DMS53 (cell line): ENCODE data around the gene NLGN3.

ENCODE experiments used
- DNase-seq: peaks from one replicate; lab custom pipeline; 2025; lab: John Stamatoyannopoulos, UW

The NLGN3 gene

DNA sequence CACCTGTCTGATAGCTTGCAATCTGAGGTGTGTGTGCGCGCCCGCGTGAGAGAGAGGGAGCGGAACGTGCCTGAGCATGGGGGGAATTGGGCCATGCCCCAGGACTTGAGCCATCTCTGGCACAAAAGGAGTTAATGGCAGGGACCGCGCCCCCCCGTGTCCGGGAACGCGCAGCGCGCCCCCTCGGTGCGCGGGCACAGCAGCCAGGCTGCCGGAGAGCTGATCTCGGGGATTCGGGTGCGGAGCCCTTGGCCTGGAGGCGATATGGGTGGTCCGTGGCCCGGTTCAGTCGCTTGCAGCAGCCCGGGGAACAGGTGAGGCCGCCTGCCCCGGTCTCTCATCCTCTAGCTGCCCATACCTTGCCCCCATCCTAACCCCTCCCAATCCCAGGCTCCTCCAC is at the start of gene NLGN3:
Gene NLGN3, plus strand, starts transcription at position 191 of the 400 bp plus-strand sequence. CDS start 2,909 bp downstream, outside the sequence.
- DNase-seq, result peak; percentile 17

DNA sequence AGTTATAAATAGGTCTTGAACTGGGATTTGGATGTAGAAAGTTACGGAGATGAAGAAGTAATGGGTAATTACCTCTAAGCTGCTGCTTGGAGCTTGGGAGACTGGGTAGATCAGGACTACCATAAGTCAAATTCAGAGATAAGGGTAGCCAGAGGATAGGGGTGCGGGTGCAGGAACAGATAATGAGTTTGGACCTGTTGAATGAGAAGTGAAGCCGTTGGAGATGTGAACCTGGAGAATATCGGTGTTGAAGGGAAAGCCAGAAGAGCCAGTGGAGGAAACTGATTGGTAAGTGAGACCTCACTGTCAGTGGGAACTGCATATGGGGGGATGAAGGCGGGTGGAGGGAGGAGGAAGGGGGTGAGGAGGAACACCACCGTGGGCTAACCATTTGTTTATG is 49.6 kb upstream of the NLGN3 start:
- DNase-seq, result peak; percentile 15

DNA sequence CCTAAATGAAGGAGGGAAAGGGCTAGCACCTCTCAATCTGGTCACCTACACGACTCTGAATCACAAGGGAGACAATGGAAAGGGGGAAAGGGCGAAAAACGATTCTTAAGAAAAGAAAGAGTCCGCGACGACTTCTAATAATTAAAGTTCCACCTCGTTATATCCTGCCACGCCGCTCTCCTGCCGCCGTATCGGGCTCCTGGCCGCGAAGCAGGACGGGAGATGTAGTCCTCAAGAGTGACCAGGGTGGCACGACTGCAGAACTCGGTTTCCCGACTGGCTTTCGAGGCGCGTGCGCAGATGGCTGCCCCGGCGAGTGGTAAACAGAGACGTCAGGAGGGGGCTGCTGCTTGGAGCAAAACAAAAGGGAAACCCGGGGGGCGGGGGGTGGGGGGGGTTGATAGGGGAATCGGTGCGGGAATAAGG is 49.1 kb upstream of the NLGN3 start, which contains the start of gene FOXO4:
Gene FOXO4, plus strand, starts transcription at position 297 of the 426 bp plus-strand sequence. CDS start 678 bp downstream, outside the sequence.
- peak; percentile 92 for DNase-seq

DNA sequence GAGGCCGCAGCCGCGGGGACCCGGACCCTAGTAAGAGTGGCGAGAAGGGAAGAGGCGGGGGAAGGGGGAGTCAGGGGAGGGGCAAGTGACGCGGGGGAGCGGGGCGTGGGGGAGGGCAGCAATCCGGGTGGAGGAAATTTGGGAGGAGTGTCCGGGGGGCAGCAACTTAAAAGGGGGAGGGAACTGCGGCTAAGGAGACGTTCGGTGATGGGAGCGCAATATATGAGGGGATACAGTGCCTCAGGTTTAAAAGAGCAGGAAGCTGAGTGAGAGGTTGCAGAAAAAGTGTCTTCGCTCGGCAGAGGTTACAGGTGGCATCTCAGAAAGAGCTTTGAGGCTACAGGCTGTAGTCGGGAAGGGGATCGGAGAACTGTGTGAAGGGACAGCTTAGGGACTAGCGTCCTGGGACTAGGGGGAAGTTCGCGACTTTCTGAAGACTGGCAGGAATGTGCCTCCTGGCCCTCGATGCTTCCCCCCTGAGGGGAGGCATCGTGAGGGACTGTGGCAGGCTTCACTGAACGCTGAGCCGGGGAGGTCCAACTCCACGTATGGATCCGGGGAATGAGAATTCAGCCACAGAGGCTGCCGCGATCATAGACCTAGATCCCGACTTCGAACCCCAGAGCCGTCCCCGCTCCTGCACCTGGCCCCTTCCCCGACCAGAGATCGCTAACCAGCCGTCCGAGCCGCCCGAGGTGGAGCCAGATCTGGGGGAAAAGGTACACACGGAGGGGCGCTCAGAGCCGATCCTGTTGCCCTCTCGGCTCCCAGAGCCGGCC is 48.5 kb upstream of the NLGN3 start:
- peak; percentile 64 for DNase-seq

DNA sequence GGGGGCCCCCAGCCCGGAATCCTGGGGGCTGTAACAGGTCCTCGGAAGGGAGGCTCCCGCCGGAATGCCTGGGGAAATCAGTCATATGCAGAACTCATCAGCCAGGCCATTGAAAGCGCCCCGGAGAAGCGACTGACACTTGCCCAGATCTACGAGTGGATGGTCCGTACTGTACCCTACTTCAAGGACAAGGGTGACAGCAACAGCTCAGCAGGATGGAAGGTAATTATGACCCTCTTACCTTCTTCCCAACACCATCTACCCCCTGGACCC is 47.9 kb upstream of the NLGN3 start:
- peak; percentile 48 for DNase-seq

DNA sequence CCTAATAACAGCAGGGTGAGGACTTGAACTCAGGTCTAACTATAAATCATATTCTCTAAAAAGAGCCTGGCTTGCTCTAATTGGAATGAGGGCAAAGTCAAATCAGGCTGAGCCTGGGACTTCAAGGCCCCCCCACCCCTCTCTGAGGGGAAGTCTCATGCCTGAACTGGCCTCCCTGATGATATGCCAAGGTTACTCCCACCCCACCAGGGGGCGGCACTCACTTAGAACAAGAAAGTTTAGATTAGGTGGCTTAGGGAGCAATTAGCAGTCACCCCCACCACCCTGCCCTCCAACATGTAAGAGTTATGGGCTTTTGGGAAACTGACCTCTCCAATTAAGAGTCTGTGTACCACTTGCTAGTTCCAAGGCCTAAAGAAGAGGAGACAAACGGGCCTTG is 46.3 kb upstream of the NLGN3 start:
- peak; percentile 69 for DNase-seq

DNA sequence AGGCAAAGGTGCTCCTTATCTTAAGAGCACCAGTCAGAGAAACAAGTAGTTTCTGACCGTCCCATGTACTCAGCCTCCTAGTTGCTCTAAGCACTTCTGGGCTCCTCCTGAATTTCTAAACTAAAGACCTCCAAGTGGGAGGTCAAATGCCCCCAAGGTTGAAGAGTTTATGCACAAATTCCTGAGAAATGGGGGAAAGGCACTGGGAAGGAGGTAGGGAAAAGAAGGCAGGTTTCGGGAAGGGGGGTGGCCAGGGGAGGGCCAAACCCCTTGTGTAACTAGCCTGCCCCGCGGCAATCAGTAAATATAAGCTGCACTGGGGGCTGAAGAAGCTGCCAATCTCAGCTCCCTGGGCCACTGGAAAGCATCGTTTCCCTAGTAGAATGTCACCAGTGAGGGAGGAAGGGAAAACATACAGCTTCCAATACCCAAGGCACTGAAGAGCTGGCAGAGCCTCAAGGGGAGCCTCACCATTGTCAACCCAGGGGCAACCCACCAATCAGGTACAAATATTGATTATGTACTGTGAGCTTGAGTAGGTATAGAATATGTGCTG is 45.6 kb upstream of the NLGN3 start:
- DNase-seq, result no peak

DNA sequence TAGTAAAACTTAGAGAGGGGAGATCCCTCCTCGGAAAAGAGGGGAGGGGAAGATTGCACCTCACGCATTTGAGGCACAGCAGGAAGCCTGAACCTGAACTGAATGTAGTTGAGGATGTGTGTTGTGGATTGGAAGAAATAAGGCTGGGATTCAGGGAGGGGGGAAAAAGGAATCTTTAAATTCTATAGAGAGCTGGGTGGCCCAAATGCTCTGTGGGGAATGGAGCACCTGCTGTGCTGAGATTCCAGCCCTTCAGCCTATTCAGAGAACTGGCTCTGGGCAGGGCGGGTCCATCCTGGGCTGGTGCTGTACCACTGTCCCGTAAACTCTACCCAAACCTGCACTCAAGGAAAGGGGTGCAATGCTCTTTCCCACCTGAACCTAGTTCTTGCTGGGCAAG is 44.9 kb upstream of the NLGN3 start:
- no peak for DNase-seq

DNA sequence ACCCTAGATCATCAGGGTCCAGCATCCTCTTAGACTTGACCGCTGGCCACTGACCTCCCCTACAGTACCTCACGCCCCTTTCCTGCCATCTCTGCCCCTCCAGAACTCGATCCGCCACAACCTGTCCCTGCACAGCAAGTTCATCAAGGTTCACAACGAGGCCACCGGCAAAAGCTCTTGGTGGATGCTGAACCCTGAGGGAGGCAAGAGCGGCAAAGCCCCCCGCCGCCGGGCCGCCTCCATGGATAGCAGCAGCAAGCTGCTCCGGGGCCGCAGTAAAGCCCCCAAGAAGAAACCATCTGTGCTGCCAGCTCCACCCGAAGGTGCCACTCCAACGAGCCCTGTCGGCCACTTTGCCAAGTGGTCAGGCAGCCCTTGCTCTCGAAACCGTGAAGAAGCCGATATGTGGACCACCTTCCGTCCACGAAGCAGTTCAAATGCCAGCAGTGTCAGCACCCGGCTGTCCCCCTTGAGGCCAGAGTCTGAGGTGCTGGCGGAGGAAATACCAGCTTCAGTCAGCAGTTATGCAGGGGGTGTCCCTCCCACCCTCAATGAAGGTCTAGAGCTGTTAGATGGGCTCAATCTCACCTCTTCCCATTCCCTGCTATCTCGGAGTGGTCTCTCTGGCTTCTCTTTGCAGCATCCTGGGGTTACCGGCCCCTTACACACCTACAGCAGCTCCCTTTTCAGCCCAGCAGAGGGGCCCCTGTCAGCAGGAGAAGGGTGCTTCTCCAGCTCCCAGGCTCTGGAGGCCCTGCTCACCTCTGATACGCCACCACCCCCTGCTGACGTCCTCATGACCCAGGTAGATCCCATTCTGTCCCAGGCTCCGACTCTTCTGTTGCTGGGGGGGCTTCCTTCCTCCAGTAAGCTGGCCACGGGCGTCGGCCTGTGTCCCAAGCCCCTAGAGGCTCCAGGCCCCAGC is 43.8 kb upstream of the NLGN3 start:
- no peak for DNase-seq

DNA sequence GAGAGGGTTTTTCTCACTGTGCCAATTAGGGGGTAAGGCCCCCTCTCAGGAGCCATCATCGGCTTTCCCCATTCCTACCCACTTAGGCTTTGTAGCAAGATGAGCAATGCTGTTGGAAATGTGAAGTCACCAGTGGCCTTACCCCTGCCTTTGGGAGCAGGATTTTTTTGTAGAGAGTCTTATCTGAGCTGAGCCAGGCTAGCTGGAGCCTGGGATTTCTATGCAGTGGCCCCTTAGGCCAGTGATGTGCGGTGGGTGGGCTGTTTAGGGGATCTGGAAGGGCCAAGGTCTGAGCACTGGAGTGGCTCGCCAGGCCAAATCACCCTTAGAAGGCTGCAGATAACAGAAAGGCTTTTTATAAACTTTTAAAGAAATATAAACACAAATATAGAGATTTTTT is 42.3 kb upstream of the NLGN3 start:
- DNase-seq, result no peak

DNA sequence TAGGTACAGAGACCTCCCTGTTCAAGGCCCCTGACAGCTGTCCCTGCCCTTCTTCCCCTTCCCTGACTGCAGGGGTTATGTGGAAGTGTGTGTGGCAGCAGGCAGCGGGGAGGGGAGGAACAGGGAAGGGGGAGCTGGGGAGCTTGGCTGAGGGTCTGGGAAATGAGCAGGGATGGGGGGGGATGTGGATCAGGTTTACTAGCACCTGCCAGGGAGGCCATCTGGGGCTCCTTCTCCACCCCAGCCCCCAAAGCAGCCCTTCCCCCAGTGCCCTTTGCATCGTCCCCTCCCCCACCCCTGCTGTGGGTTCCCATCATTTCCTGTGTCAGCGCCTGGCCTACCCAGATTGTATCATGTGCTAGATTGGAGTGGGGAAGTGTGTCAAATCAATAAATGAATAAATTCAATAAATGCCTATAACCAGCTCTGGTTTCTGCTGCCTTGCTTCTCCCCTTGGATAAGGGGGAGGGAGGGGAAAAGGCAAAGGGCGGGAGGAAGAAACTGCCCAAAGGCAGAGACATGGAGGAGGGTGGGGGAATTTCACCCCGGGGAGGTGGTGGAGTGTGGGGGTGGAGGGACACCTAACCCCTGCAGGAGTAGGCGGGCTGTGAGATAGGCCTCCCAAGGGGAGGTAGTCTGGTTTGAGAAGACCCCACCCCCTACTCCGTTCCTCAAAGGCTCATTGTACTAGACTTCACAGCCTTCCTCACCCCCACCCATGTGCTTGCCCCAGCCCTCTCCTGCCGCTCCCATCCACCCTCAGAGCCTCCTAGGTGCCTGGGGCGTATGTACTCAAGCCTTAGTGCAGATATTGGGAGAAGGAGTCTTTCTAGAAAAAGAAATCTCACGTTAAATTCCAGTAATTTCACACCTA is 41.3 kb upstream of the NLGN3 start:
- no peak for DNase-seq

DNA sequence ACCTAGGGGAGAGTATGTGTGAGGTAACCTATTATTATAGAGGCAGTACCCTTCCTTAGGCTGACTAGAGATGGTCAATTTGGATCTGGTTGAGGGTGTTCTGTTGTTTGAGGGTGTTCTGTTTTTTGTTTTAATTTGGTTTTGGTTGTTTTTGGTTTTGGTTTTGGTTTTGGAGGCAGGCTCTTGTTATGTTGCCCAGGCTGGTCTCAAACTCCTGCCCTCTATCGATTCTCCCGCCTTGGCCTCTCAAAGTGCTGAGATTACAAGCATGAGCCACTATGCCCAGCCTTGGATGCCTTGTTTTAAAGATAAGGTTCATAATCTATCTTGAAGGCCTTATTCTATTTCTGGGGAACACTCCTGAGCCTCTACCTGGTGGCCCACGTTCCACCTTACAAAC is 39.0 kb upstream of the NLGN3 start:
- DNase-seq, result no peak

DNA sequence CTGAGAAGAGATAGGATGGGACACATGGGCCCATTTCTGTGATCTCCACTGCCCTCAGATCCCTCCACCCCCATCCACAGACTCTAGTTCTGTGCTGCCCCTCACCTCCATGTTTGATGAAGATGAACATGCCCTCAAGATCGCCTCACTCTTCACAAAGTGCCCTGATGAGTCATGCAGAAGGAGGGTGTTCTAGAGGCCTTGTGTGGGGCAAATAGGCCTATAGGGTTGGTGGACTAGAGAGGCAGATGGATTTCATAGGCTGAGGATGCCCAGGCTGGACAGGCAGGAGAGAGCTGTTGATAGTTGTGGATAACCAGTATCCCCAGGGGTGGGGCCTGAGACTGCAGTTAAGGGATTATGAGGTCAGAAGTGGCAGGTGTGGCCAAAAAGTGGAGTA is 38.2 kb upstream of the NLGN3 start, which contains the start of gene CXorf65:
Gene CXorf65, minus strand, starts transcription at position 314 of the 400 bp plus-strand sequence. Its CDS starts 184 bp downstream, at position 130.
- peak; percentile 30 for DNase-seq

DNA sequence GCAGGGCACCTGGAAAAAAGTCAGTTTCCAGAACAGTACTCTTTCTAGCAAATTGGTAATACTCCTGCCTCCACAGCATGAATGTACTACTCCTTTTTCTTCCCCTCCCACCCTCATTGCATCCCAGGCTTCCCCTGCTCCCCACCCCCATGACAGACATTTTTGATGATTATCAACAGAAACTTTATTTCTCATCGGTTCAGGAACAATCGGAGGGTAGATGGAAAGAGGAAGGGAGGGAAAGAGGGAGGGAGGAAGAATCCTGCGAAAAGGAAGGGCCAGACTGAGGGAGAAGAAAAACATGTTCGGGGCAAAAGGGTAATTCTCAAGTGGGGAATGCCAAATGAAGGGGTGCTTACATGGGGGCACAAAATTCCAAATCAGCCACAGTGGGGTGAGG is 37.4 kb upstream of the NLGN3 start:
- DNase-seq, result no peak

DNA sequence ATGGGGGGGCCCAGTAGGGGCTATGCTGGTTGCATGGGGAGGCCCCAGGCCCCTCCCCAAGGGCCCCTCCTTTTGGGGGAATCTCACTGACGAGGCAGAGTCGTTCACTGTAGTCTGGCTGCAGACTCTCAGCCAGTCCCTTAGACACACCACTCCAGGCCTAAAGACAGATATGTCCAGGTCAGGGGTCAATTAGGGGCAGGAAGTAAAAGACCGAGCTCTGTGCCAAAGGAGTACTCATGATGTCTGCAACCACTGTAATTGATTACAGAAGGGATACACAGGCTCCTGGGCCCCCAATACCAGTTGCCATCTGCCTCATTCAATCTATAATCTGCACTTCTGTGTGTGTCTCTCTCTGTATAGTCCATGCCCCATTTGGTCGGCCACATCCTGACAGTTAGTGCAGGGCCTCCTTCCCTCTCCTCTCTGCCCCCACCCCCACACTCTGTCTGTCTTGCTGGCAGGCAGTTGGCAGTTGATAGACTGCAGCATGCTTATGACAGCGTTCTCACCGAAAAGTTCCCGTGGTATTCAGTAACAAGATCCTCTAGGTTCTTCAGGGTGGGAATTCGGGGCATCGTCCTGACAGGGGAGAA is 36.8 kb upstream of the NLGN3 start:
- DNase-seq, result no peak

DNA sequence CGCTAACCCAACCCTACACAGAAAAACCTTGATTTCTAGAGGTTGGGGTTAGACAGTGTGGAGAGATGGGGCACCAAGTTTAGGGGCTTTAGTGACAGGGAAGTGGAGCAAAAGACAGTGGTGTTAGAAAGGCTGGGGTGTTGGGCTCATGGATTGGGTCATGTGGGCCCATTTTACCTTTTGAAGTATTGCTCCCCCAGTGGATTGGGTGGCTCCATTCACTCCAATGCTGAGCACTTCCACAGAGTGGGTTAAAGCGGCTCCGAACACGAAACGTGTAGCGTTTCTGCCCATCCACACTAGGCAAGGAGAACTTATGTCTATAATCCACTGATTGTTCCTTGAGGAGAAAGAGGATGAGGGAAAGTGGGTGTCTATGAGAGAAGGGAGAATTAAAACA is 35.6 kb upstream of the NLGN3 start:
- DNase-seq, result no peak

DNA sequence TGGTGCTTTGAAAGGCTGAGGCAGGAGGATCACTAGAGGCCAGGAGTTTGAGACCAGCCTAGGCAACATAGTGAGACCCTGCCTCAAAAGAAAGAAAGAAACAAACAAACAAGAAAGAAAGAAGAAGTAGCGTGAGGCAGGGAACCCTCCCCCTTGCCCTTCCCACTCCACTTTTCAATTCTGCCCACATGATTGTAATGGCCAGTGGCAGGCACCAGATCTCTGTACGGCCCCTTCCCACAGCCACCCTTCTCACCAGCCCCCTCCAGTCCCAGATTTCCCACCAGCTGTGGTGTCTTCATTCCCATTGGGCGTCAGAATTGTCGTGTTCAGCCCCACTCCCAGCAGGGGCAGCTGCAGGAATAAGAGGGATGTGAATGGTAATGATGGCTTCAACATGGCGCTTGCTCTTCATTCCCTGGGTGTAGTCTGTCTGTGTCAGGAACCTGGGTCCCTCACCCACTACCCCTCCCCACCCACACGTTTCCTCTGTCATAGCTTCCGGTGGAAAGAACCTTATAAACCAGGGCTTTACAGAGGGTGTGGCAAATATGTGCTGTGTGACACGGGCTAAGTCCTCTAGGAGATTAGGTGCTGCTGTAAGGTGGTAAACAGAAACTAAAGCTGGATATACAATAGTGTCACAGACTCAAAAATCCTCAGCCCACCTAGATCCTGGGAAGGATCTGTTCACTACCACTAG is 33.3 kb upstream of the NLGN3 start, which contains the start of gene IL2RG:
Gene IL2RG, minus strand, starts transcription at position 437 of the 703 bp plus-strand sequence. Its CDS starts 38 bp downstream, at position 399.
- DNase-seq, result no peak

DNA sequence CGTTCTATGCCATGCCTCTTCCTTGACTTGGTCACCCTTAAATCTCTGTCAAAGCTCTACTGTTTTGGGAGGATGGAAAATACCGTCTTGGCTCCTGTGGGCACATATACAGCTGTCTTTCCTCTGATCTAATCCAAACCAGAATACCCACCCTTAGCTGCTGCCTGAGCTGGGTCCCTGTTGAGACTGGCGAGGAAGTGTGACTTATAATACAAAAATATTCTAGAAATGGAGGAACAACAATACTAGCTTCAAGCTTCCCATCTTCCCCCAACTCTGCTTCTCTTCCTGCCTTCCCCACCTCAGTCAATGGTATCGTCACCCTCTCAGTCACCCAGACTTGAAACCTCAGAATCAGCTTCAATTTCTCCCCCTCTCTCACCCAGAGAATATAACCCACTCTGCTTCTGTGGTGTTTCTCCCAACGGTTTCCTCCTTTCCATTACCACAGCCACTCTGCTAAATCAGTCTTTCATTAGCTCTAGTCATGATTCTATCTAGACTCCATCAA is 32.7 kb upstream of the NLGN3 start:
- DNase-seq, result no peak

DNA sequence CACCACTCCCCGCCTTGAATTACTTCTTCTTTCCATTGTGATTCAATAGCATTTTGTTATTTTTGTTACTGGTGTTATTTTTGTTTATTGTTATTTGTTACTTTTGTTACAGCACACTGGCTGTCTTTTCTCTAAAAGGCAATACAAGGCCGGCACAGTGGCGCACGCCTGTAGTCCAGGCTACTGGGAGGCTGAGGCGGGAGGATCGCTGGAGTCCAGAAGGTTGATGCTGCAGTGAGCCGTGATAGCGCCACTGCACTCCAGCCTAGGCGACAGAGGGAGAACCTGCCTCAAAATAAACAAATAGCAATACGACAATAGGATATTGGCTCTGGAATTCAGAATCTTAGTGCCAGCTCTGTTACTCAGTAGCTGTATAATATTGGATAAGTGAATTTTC is 27.3 kb upstream of the NLGN3 start:
- no peak for DNase-seq
